ENCODE data around the gene PIP4K2A. TPM values are rescaled to one million over a fixed set of nuclear protein-coding genes. Genes with fewer than 3 reads are reported as not detected.

The PIP4K2A gene
- total and polyA plus RNA-seq, 4 donors, result 7.3 to 42.2 (median 27.6) TPM

DNA sequence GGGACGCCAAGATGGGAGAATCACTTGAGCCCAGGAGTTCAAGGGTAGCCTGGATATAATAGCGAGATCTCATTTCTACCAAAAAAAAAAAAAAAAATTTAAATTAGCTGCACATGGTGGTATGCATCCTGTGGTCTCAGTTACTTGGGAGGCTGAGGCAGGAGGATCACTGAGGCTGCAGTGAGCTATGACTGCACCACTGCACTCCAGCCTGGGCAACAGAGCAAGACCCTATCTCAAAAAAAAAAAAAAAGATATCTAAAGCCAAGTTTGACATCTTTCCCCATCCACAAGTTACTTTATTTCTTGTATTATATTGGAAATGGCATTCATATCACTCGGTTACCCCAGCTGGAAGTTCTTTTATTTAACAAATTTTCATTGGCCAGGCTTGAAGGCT lies 3.4 kb upstream of the PIP4K2A start:
- peaks cover 0 to 3% (median 0%) of the 10 kb centered on the region in 3 donors for H3K27me3 ChIP-seq (ENCODE audit: control insufficient read depth in 3 of 3, insufficient read depth in 3 of 3, low read length in 2 of 3)
- no peak for ATAC-seq (ENCODE audit: insufficient read depth, low FRiP score)

DNA sequence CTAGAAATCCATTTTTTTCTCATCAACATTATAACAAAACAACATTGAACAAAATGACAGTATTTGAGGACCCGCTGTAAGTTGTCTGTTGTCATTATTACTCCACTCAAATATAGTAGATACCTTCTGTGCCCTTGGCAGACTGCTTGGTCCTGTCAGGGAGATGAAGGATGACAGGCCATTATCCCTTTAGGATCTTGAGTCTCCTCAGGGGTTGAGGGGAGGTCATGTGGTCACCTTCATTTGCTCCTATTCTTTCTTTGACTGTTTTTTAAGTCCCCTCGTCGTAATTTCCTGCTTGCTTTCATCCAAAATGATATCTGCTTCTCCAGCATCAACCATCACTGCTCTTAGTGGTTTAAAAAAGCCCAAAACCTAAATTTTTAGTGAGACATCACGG lies 2.6 kb upstream of the PIP4K2A start:
- Histone ChIP-seq H3K4me1 (ENCODE audit: control insufficient read depth in 5 of 5, insufficient read depth in 5 of 5, low read length in 5 of 5) (peaks cover 0 to 16% (median 0%) of the 10 kb centered on the region in 5 donors), H3K36me3 (ENCODE audit: control insufficient read depth in 4 of 4, insufficient read depth in 4 of 4, low read length in 4 of 4) (no peaks in the 10 kb centered on the region), H3K9ac (ENCODE audit: insufficient read depth in 1 of 2, low read length in 2 of 2) (no peak overlapping the region), H3K27ac (ENCODE audit: low read depth in 1 of 2, low read length in 1 of 2) (no peak overlapping the region), H3K4me3 (no peak overlapping the region), H3K27me3 (ENCODE audit: control insufficient read depth in 3 of 3, insufficient read depth in 3 of 3, low read length in 2 of 3) (peaks cover 0 to 9% (median 0%) of the 10 kb centered on the region in 3 donors), H3K9me3 (ENCODE audit: control insufficient read depth in 4 of 4, insufficient read depth in 3 of 4, low read length in 3 of 4) (no peaks in the 10 kb centered on the region)
- DNase-seq (no peak), ATAC-seq (ENCODE audit: insufficient read depth, low FRiP score) (no peak)
- TF ChIP-seq, protein P1, sequence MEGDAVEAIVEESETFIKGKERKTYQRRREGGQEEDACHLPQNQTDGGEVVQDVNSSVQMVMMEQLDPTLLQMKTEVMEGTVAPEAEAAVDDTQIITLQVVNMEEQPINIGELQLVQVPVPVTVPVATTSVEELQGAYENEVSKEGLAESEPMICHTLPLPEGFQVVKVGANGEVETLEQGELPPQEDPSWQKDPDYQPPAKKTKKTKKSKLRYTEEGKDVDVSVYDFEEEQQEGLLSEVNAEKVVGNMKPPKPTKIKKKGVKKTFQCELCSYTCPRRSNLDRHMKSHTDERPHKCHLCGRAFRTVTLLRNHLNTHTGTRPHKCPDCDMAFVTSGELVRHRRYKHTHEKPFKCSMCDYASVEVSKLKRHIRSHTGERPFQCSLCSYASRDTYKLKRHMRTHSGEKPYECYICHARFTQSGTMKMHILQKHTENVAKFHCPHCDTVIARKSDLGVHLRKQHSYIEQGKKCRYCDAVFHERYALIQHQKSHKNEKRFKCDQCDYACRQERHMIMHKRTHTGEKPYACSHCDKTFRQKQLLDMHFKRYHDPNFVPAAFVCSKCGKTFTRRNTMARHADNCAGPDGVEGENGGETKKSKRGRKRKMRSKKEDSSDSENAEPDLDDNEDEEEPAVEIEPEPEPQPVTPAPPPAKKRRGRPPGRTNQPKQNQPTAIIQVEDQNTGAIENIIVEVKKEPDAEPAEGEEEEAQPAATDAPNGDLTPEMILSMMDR (IDR thresholded peaks at IDR 0.05; ENCODE audit: control extremely low read depth, extremely low read depth), result no peak
- WGBS, 2 donors, result 78 to 86% methylated on average over 4 of the region's 4 CpGs

More for the DNA sequence above, 3.4 kb upstream of the PIP4K2A start:
- H3K9me3 ChIP-seq (ENCODE audit: control insufficient read depth in 4 of 4, insufficient read depth in 3 of 4, low read length in 3 of 4), result no peaks in the 10 kb centered on the region
- no peak overlapping the region for H3K27ac ChIP-seq (ENCODE audit: low read depth in 1 of 2, low read length in 1 of 2)
- H3K36me3 ChIP-seq (ENCODE audit: control insufficient read depth in 4 of 4, insufficient read depth in 4 of 4, low read length in 4 of 4), result no peaks in the 10 kb centered on the region
- TF ChIP-seq, protein P1 (IDR thresholded peaks at IDR 0.05; ENCODE audit: control extremely low read depth, extremely low read depth), result no peak
- no peak for DNase-seq
- no peak overlapping the region for H3K4me3 ChIP-seq
- H3K4me1 ChIP-seq (ENCODE audit: control insufficient read depth in 5 of 5, insufficient read depth in 5 of 5, low read length in 5 of 5), result peaks cover 0 to 8% (median 0%) of the 10 kb centered on the region in 5 donors
- H3K9ac ChIP-seq (ENCODE audit: insufficient read depth in 1 of 2, low read length in 2 of 2), result no peak overlapping the region
- WGBS, 2 donors, result 94 to 95% methylated on average over 3 of the region's 3 CpGs

DNA sequence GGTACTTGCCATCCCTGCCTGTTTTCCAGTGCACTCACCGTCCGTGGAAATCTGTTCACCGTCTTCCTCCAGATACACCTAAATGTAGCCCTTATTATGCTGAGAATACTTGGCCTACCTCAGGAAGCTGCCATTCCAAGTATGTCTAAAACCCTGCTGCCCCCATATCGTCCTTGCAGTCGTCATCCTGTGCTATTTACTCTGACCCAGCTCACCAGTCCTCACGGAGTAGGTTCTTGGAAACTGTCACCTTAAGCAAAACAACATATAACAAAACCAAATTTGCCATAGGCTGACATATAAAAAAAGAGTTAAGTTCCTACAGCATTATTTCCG lies 880 bp upstream of the PIP4K2A start:
- no peak overlapping the region for H3K27ac ChIP-seq (ENCODE audit: low read depth in 1 of 2, low read length in 1 of 2)
- WGBS, 2 donors, result 84 to 89% methylated on average over 7 of the region's 7 CpGs
- TF ChIP-seq, protein P1 (IDR thresholded peaks at IDR 0.05; ENCODE audit: control extremely low read depth, extremely low read depth), result no peak

More for the DNA sequence above, 880 bp upstream of the PIP4K2A start:
- Histone ChIP-seq H3K36me3 (ENCODE audit: control insufficient read depth in 4 of 4, insufficient read depth in 4 of 4, low read length in 4 of 4) (no peaks in the 10 kb centered on the region), H3K27me3 (ENCODE audit: control insufficient read depth in 3 of 3, insufficient read depth in 3 of 3, low read length in 2 of 3) (peaks cover 0 to 9% (median 0%) of the 10 kb centered on the region in 3 donors), H3K9ac (ENCODE audit: insufficient read depth in 1 of 2, low read length in 2 of 2) (no peak overlapping the region), H3K4me3 (no peak overlapping the region), H3K9me3 (ENCODE audit: control insufficient read depth in 4 of 4, insufficient read depth in 3 of 4, low read length in 3 of 4) (no peaks in the 10 kb centered on the region), H3K4me1 (ENCODE audit: control insufficient read depth in 5 of 5, insufficient read depth in 5 of 5, low read length in 5 of 5) (peaks cover 0 to 19% (median 3%) of the 10 kb centered on the region in 5 donors)
- DNase-seq (no peak), ATAC-seq (ENCODE audit: insufficient read depth, low FRiP score) (no peak)

Measured in lung (tissue), 12 donors.